GM12892 (cell line): ENCODE results near the gene CABCOCO1.

Experiments used
- POLR2A ChIP-seq: IDR thresholded peaks from 2 replicates; pipeline ENCODE4 v1.6.1; 2011; ENCODE audit warnings: low read depth, low read length, control low read depth
- POLR2AphosphoS5 ChIP-seq: IDR thresholded peaks from 2 replicates; pipeline ENCODE4 v1.6.1; 2011; ENCODE audit warnings: low read depth, low read length, control low read depth
- TAF1 ChIP-seq: IDR thresholded peaks from 2 replicates; pipeline ENCODE4 v1.6.1; 2011; ENCODE audit warnings: low read depth, mild to moderate bottlenecking, control low read depth, low read length, borderline replicate concordance

- TF ChIP-seq POLR2AphosphoS5, result no peak
- TF ChIP-seq POLR2A, result no peak
- no peak for TF ChIP-seq TAF1
Measured at GRCh38 chr10:61639952-61640351, 22.8 kb upstream of the CABCOCO1 start.
